GM23338 (cell line): Measurements from ENCODE around the gene CHRDL1.

ENCODE experiments used
- CREB1 ChIP-seq: fragments of 250-450 bp; sonication (Bioruptor Pico); IDR thresholded peaks from 2 replicates; pipeline ENCODE4 v1.5.0; 2020; ENCODE audit warnings: low read depth, mild to moderate bottlenecking, moderate library complexity
- ETS1 ChIP-seq: IDR thresholded peaks from 2 replicates; pipeline ENCODE4 v1.6.1; 2016; ENCODE audit warnings: antibody characterized with exemption
- EZH2 ChIP-seq: fragments of 200-600 bp; sonication (generic); IDR thresholded peaks from one replicate; pipeline ENCODE4 v1.8.0; 2017; ENCODE audit warnings: antibody characterized with exemption, mild to moderate bottlenecking, low read depth; ENCODE audit not compliant: unreplicated experiment
- EZH2phosphoT487 ChIP-seq: fragments of 200-600 bp; sonication (generic); IDR thresholded peaks from one replicate; pipeline ENCODE4 v1.8.1; 2018; ENCODE audit warnings: antibody characterized with exemption; ENCODE audit not compliant: unreplicated experiment
- JUNB ChIP-seq: IDR thresholded peaks from one replicate; pipeline ENCODE4 v1.6.1; 2016; ENCODE audit warnings: antibody characterized with exemption; ENCODE audit not compliant: unreplicated experiment
- POLR2AphosphoS5 ChIP-seq: IDR thresholded peaks from 2 replicates; pipeline ENCODE4 v1.6.1; 2016; ENCODE audit warnings: antibody characterized with exemption, low read depth
- REST ChIP-seq: IDR thresholded peaks from one replicate; pipeline ENCODE4 v1.6.1; 2018; ENCODE audit warnings: antibody characterized with exemption; ENCODE audit not compliant: unreplicated experiment
- ZNF114 ChIP-seq: fragments of 250-450 bp; sonication (Bioruptor Pico); IDR thresholded peaks from 2 replicates; pipeline ENCODE4 v1.5.0; 2020; ENCODE audit warnings: mild to moderate bottlenecking, moderate library complexity
- TF ChIP-seq, protein P1 (sequence below), 2 experiments: fragments of 200-600 bp in 1 of 2; sonication (generic) in 1 of 2; conservative IDR thresholded peaks; 2 replicates each; pipeline versions ENCODE4 v1.5.1 to v1.6.1; 2016 to 2017; ENCODE audit warnings: antibody characterized with exemption in 2 of 2, low read depth in 2 of 2, mild to moderate bottlenecking in 2 of 2, moderate library complexity in 1 of 2
- TF ChIP-seq, protein P2 (sequence below): fragments of 250-450 bp; sonication (Bioruptor Pico); IDR thresholded peaks from 2 replicates; pipeline ENCODE4 v1.5.0; 2020; ENCODE audit warnings: mild to moderate bottlenecking, moderate library complexity

- no peak for TF ChIP-seq EZH2
- TF ChIP-seq POLR2AphosphoS5 = no peak
- TF ChIP-seq, protein P1, sequence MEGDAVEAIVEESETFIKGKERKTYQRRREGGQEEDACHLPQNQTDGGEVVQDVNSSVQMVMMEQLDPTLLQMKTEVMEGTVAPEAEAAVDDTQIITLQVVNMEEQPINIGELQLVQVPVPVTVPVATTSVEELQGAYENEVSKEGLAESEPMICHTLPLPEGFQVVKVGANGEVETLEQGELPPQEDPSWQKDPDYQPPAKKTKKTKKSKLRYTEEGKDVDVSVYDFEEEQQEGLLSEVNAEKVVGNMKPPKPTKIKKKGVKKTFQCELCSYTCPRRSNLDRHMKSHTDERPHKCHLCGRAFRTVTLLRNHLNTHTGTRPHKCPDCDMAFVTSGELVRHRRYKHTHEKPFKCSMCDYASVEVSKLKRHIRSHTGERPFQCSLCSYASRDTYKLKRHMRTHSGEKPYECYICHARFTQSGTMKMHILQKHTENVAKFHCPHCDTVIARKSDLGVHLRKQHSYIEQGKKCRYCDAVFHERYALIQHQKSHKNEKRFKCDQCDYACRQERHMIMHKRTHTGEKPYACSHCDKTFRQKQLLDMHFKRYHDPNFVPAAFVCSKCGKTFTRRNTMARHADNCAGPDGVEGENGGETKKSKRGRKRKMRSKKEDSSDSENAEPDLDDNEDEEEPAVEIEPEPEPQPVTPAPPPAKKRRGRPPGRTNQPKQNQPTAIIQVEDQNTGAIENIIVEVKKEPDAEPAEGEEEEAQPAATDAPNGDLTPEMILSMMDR (conservative IDR thresholded peaks at IDR 0.05; ENCODE audit: low read depth in 2 of 2) = no peak
- TF ChIP-seq EZH2phosphoT487 = no peak
- TF ChIP-seq CREB1 = no peak
- no peak for TF ChIP-seq REST
- TF ChIP-seq JUNB = no peak
- no peak for TF ChIP-seq ZNF114 (CRISPR knock-in tag)
- TF ChIP-seq, protein P2, sequence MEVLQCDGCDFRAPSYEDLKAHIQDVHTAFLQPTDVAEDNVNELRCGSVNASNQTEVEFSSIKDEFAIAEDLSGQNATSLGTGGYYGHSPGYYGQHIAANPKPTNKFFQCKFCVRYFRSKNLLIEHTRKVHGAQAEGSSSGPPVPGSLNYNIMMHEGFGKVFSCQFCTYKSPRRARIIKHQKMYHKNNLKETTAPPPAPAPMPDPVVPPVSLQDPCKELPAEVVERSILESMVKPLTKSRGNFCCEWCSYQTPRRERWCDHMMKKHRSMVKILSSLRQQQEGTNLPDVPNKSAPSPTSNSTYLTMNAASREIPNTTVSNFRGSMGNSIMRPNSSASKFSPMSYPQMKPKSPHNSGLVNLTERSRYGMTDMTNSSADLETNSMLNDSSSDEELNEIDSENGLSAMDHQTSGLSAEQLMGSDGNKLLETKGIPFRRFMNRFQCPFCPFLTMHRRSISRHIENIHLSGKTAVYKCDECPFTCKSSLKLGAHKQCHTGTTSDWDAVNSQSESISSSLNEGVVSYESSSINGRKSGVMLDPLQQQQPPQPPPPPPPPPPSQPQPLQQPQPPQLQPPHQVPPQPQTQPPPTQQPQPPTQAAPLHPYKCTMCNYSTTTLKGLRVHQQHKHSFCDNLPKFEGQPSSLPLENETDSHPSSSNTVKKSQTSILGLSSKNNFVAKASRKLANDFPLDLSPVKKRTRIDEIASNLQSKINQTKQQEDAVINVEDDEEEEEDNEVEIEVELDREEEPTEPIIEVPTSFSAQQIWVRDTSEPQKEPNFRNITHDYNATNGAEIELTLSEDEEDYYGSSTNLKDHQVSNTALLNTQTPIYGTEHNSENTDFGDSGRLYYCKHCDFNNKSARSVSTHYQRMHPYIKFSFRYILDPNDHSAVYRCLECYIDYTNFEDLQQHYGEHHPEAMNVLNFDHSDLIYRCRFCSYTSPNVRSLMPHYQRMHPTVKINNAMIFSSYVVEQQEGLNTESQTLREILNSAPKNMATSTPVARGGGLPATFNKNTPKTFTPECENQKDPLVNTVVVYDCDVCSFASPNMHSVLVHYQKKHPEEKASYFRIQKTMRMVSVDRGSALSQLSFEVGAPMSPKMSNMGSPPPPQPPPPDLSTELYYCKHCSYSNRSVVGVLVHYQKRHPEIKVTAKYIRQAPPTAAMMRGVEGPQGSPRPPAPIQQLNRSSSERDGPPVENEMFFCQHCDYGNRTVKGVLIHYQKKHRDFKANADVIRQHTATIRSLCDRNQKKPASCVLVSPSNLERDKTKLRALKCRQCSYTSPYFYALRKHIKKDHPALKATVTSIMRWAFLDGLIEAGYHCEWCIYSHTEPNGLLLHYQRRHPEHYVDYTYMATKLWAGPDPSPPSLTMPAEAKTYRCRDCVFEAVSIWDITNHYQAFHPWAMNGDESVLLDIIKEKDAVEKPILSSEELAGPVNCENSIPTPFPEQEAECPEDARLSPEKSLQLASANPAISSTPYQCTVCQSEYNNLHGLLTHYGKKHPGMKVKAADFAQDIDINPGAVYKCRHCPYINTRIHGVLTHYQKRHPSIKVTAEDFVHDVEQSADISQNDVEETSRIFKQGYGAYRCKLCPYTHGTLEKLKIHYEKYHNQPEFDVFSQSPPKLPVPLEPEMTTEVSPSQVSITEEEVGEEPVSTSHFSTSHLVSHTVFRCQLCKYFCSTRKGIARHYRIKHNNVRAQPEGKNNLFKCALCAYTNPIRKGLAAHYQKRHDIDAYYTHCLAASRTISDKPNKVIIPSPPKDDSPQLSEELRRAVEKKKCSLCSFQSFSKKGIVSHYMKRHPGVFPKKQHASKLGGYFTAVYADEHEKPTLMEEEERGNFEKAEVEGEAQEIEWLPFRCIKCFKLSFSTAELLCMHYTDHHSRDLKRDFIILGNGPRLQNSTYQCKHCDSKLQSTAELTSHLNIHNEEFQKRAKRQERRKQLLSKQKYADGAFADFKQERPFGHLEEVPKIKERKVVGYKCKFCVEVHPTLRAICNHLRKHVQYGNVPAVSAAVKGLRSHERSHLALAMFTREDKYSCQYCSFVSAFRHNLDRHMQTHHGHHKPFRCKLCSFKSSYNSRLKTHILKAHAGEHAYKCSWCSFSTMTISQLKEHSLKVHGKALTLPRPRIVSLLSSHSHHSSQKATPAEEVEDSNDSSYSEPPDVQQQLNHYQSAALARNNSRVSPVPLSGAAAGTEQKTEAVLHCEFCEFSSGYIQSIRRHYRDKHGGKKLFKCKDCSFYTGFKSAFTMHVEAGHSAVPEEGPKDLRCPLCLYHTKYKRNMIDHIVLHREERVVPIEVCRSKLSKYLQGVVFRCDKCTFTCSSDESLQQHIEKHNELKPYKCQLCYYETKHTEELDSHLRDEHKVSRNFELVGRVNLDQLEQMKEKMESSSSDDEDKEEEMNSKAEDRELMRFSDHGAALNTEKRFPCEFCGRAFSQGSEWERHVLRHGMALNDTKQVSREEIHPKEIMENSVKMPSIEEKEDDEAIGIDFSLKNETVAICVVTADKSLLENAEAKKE (CRISPR knock-in tag) = no peak
- no peak for TF ChIP-seq ETS1
Measured at GRCh38 chrX:110791071-110791470, 4.5 kb downstream of the CHRDL1 start.
